BJ (cell line): ENCODE data around the gene MGAM2. TPM values are rescaled to one million over a fixed set of nuclear protein-coding genes. Genes with fewer than 3 reads are reported as not detected.

ENCODE experiments used
- CTCF ChIA-PET: fragments of 350-600 bp; formaldehyde crosslinking; extraction: SDS; loops from one replicate; lab custom pipeline; 2021; ENCODE audit warnings: antibody characterized with exemption, inconsistent platforms; lab: Yijun Ruan, JAX
- POLR2A ChIA-PET: fragments of 300-600 bp; sonication (Branson Sonifier 250); formaldehyde crosslinking; extraction: SDS; loops from one replicate; lab custom pipeline; 2021; ENCODE audit warnings: antibody characterized with exemption; lab: Charles Lee
- DNase-seq: peaks from one replicate; pipeline ENCODE4 v3.0.0-alpha.2; 2011; ENCODE audit warnings: low read depth
- H3K27me3 ChIP-seq: 2 replicates; pipeline ENCODE4 v1.6.0; 2011; ENCODE audit warnings: low read length; ENCODE audit not compliant: control insufficient read depth, insufficient read depth
- H3K36me3 ChIP-seq: 2 replicates; pipeline ENCODE4 v1.5.1; 2011; ENCODE audit warnings: low read length; ENCODE audit not compliant: control insufficient read depth, insufficient read depth
- H3K4me3 ChIP-seq: 2 replicates; pipeline ENCODE4 v1.5.1; 2011; ENCODE audit warnings: low read depth, mild to moderate bottlenecking, control low read depth, low read length
- CTCF ChIP-seq: IDR thresholded peaks from 2 replicates; pipeline ENCODE4 v1.5.1; 2011; ENCODE audit warnings: low read depth, mild to moderate bottlenecking, control low read depth, inconsistent platforms, low read length, moderate library complexity; ENCODE audit not compliant: insufficient read depth
- polyA plus RNA-seq: library from polyadenylated mRNA; depleted of rRNA; stranded (reverse); fragments of >200 nt; gene quantifications from 2 replicates; pipeline ENCODE4 v1.2.3, GENCODE V29; 2011

MGAM2 gene
- polyA plus RNA-seq, 1 experiment = not detected

GRCh38 chr7:142153400-142153799, 41.9 kb downstream of the MGAM2 start:
- H3K36me3 ChIP-seq = no peaks in the 10 kb centered on the region
- CTCF ChIA-PET = no interaction called here

GRCh38 chr7:142158736-142159496, 47.4 kb downstream of the MGAM2 start:
- TF ChIP-seq CTCF = no peak
- ChIA-PET POLR2A (no interaction called here), CTCF (no interaction called here)
- DNase-seq = no peak
- Histone ChIP-seq H3K36me3 (no peaks in the 10 kb centered on the region), H3K4me3 (no peak overlapping the region), H3K27me3 (no peaks in the 10 kb centered on the region)

More at GRCh38 chr7:142153400-142153799, 41.9 kb downstream of the MGAM2 start:
- no peak for TF ChIP-seq CTCF
- H3K4me3 ChIP-seq = no peak overlapping the region
- H3K27me3 ChIP-seq = no peaks in the 10 kb centered on the region
- no peak for DNase-seq
- POLR2A ChIA-PET = no interaction called here

GRCh38 chr7:142161921-142162320, 50.4 kb downstream of the MGAM2 start:
- no peak overlapping the region for H3K4me3 ChIP-seq
- no peak for DNase-seq
- TF ChIP-seq CTCF = no peak
- POLR2A ChIA-PET = no interaction called here
- CTCF ChIA-PET = no interaction called here
- H3K27me3 ChIP-seq = no peaks in the 10 kb centered on the region
- no peaks in the 10 kb centered on the region for H3K36me3 ChIP-seq

- no peak for TF ChIP-seq CTCF
- CTCF ChIA-PET = interaction anchor here (0.7 kb wide), 1 partner anchor 268 kb away, joined by 3 read pairs; no protein-coding TSS in a partner anchor
- POLR2A ChIA-PET = no interaction called here
These were observed 57.2 kb downstream of the MGAM2 start for GRCh38 chr7:142168746-142169145.

GRCh38 chr7:142172932-142173331, 61.4 kb downstream of the MGAM2 start:
- Histone ChIP-seq H3K4me3 (no peak overlapping the region), H3K36me3 (no peaks in the 10 kb centered on the region), H3K27me3 (no peaks in the 10 kb centered on the region)
- ChIA-PET POLR2A (no interaction called here), CTCF (no interaction called here)
- DNase-seq = no peak
- TF ChIP-seq CTCF = no peak

More at GRCh38 chr7:142168746-142169145, 57.2 kb downstream of the MGAM2 start:
- no peaks in the 10 kb centered on the region for H3K36me3 ChIP-seq
- H3K4me3 ChIP-seq = no peak overlapping the region
- no peak for DNase-seq
- no peaks in the 10 kb centered on the region for H3K27me3 ChIP-seq
